Stimulated activated CD8-positive, alpha-beta memory T cell treated with anti-CD3 and anti-CD28 coated beads, Interleukin-12 subunit alpha, Interleukin-12 subunit beta, amount 100 ng/mL, for 1 hour (primary cell): ENCODE data around the gene TSPAN7.

Experiments
- DNase-seq: peaks from one replicate; pipeline ENCODE4 v3.0.0-alpha.2; 2020; ENCODE audit warnings: low read depth

TSPAN7 gene

GRCh38 chrX:38692961-38693360, 131.6 kb downstream of the TSPAN7 start:
- DNase-seq: no peak

- no peak for DNase-seq
Measured at GRCh38 chrX:38694394-38694793, 133.1 kb downstream of the TSPAN7 start.

GRCh38 chrX:38697461-38697860, 136.1 kb downstream of the TSPAN7 start:
- DNase-seq: no peak

- no peak for DNase-seq
Measured at GRCh38 chrX:38699121-38699520, 137.8 kb downstream of the TSPAN7 start.

- no peak for DNase-seq
Measured at GRCh38 chrX:38699696-38700095, 138.4 kb downstream of the TSPAN7 start.

- DNase-seq: no peak
Measured at GRCh38 chrX:38701073-38701472, 139.7 kb downstream of the TSPAN7 start.

GRCh38 chrX:38704146-38704882, 143.0 kb downstream of the TSPAN7 start:
- DNase-seq: no peak

GRCh38 chrX:38717871-38718270, 156.5 kb downstream of the TSPAN7 start:
- DNase-seq: no peak

GRCh38 chrX:38718311-38718710, 157.0 kb downstream of the TSPAN7 start:
- no peak for DNase-seq

- no peak for DNase-seq
Measured at GRCh38 chrX:38726612-38727011, 165.3 kb downstream of the TSPAN7 start.

- DNase-seq: no peak
Measured at GRCh38 chrX:38727668-38728067, 166.3 kb downstream of the TSPAN7 start.

- no peak for DNase-seq
Measured at GRCh38 chrX:38732866-38733265, 171.5 kb downstream of the TSPAN7 start.
